Thyroid gland (tissue), 4 donors: Measurements from ENCODE around the gene MAMSTR. TPM values are rescaled to one million over a fixed set of nuclear protein-coding genes. Genes with fewer than 3 reads are reported as not detected.

Experiments
- DNase-seq, 2 donors: peaks; one replicate each; pipeline ENCODE4 v3.0.0-alpha.2; 2019
- H3K27ac ChIP-seq, 3 donors: fragments of 200-600 bp; sonication (generic); 1 replicate in 2 of 3; 2 replicates in 1 of 3; pipeline ENCODE4 v1.5.1; 2016 to 2019; ENCODE audit warnings: mild to moderate bottlenecking in 1 of 3, moderate library complexity in 1 of 3
- H3K27me3 ChIP-seq: fragments of 200-600 bp; sonication (generic); one replicate; pipeline ENCODE4 v1.5.1; 2019
- H3K36me3 ChIP-seq, 2 donors: fragments of 200-600 bp; sonication (generic); one replicate each; pipeline ENCODE4 v1.5.1; 2016 to 2019
- H3K4me1 ChIP-seq, 2 donors: fragments of 200-600 bp; sonication (generic); one replicate each; pipeline ENCODE4 v1.5.1; 2017 to 2019
- H3K4me3 ChIP-seq, 3 donors: fragments of 200-600 bp; sonication (generic); replicated peaks in 1 of 3; 1 replicate in 2 of 3; 2 replicates in 1 of 3; pipeline ENCODE4 v1.5.1; 2016; ENCODE audit warnings: mild to moderate bottlenecking in 1 of 3
- H3K9me3 ChIP-seq: fragments of 200-600 bp; sonication (generic); one replicate; pipeline ENCODE4 v1.5.1; 2017
- POLR2A ChIP-seq, 2 donors: fragments of 450-650 bp; IDR thresholded peaks; one replicate each; pipeline ENCODE4 v1.6.1; 2017; ENCODE audit warnings: antibody characterized with exemption in 2 of 2, mild to moderate bottlenecking in 2 of 2, moderate library complexity in 1 of 2
- WGBS, 2 donors: methylation state at CpG; one replicate each; pipeline ENCODE4 v1.1.5; 2017; 5-methylcytosine and 5-hydroxymethylcytosine counted together
- intact Hi-C: fragments of 100-400 bp; cut with DNase I; formaldehyde crosslinking; loops from one replicate; pipeline ENCODE4 v1.15.1; 2023
- total RNA-seq, 4 donors: library from RNA; depleted of rRNA; stranded (reverse); fragments of >200 nt; gene quantifications; one replicate each; pipeline ENCODE4 v1.2.3, GENCODE V29; 2016
- TF ChIP-seq, protein P1 (sequence below), 6 experiments: fragments of 200-600 bp in 3 of 6; fragments of 450-650 bp in 3 of 6; sonication (generic) in 3 of 6; IDR thresholded peaks; one replicate each; pipeline ENCODE4 v1.5.1; 2016 to 2019; ENCODE audit warnings: antibody characterized with exemption in 6 of 6, mild to moderate bottlenecking in 2 of 6, inconsistent platforms in 1 of 6, moderate library complexity in 1 of 6

MAMSTR gene
- total RNA-seq, 4 donors from 2014 or later = 0.29 to 0.67 (median 0.54) TPM; not detected in 1

- no peaks in the 10 kb centered on the region for H3K9me3 ChIP-seq
- DNase-seq = no peak
- H3K36me3 ChIP-seq = no peaks in the 10 kb centered on the region
- no peaks in the 10 kb centered on the region for H3K27me3 ChIP-seq
- H3K27ac ChIP-seq = no peak overlapping the region
- WGBS, 2 donors = 91 to 92% methylated on average over 4 of the region's 4 CpGs
- no peak for TF ChIP-seq POLR2A (IDR thresholded peaks at IDR 0.05)
- TF ChIP-seq, protein P1, sequence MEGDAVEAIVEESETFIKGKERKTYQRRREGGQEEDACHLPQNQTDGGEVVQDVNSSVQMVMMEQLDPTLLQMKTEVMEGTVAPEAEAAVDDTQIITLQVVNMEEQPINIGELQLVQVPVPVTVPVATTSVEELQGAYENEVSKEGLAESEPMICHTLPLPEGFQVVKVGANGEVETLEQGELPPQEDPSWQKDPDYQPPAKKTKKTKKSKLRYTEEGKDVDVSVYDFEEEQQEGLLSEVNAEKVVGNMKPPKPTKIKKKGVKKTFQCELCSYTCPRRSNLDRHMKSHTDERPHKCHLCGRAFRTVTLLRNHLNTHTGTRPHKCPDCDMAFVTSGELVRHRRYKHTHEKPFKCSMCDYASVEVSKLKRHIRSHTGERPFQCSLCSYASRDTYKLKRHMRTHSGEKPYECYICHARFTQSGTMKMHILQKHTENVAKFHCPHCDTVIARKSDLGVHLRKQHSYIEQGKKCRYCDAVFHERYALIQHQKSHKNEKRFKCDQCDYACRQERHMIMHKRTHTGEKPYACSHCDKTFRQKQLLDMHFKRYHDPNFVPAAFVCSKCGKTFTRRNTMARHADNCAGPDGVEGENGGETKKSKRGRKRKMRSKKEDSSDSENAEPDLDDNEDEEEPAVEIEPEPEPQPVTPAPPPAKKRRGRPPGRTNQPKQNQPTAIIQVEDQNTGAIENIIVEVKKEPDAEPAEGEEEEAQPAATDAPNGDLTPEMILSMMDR (IDR thresholded peaks at IDR 0.05) = no peak
- intact Hi-C loops = no loop called here
- no peak overlapping the region for H3K4me3 ChIP-seq
- peaks cover 0 to 4% of the 10 kb centered on the region in 2 donors for H3K4me1 ChIP-seq
Measured at GRCh38 chr19:48731452-48731851, 11.9 kb upstream of the MAMSTR start.

DNA sequence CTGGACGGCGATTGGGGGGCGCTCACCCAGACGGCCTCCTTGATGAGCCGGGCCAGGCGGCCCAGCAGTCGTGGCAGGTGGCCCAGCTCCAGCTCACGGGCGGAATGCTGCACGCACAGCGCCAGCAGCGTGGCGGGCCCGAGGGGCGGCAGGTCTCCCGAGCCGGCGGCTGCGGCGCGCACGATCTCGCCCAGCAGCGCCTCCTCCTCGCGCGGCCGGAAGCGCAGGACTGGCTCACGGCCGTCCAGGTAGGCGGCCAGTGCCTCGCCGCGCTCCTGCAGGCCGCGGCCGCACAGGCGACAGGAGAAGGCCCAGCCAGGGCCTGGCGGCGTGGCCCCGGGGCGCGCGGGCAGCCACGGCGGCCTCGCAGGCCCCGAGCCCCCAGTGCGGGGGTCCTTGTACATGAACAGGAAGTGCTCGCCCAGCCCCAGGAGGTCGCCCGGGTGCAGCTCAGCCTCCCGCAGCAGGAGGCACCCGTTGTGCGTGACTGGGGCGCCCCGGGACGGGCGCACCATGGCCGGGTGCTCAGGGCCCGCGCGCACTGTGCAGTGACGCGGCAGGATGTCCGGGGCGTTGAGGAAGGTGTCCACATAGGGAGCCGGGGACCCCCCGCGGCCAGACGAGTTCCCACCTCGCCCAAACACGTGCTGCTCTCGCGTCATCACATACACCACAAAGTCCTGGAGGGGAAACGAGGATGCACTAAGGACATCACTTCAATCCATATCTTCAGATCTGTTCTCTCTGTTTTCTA lies 9.6 kb upstream of the MAMSTR start:
- H3K9me3 ChIP-seq = no peaks in the 10 kb centered on the region
- intact Hi-C loops = no loop called here
- TF ChIP-seq, protein P1 (IDR thresholded peaks at IDR 0.05) = peak in 1 of 6 experiments; percentile 38
- no peak for TF ChIP-seq POLR2A (IDR thresholded peaks at IDR 0.05)
- 54 to 56% methylated on average over 21 to 48 of the region's 77 CpGs for WGBS, 2 donors
- no peaks in the 10 kb centered on the region for H3K27me3 ChIP-seq
- H3K4me1 ChIP-seq = peaks cover 4 to 6% of the 10 kb centered on the region in 2 donors
- H3K4me3 ChIP-seq = no peak overlapping the region
- H3K36me3 ChIP-seq = no peaks in the 10 kb centered on the region
- no peak overlapping the region for H3K27ac ChIP-seq
- peak; percentile 40 to 49 for DNase-seq

GRCh38 chr19:48726556-48726955 lies 7.0 kb upstream of the MAMSTR start:
- no peaks in the 10 kb centered on the region for H3K27me3 ChIP-seq
- TF ChIP-seq, protein P1 (IDR thresholded peaks at IDR 0.05) = no peak
- TF ChIP-seq POLR2A (IDR thresholded peaks at IDR 0.05) = no peak
- WGBS, 2 donors = 76 to 85% methylated on average over 2 of the region's 2 CpGs
- no peak for DNase-seq
- H3K9me3 ChIP-seq = no peaks in the 10 kb centered on the region
- H3K36me3 ChIP-seq = no peaks in the 10 kb centered on the region
- no peak overlapping the region for H3K4me3 ChIP-seq
- H3K4me1 ChIP-seq = peaks cover 4 to 6% of the 10 kb centered on the region in 2 donors
- H3K27ac ChIP-seq = peak overlapping the region in 2 of 3 donors; percentile 78 to 79
- intact Hi-C loops = no loop called here

DNA sequence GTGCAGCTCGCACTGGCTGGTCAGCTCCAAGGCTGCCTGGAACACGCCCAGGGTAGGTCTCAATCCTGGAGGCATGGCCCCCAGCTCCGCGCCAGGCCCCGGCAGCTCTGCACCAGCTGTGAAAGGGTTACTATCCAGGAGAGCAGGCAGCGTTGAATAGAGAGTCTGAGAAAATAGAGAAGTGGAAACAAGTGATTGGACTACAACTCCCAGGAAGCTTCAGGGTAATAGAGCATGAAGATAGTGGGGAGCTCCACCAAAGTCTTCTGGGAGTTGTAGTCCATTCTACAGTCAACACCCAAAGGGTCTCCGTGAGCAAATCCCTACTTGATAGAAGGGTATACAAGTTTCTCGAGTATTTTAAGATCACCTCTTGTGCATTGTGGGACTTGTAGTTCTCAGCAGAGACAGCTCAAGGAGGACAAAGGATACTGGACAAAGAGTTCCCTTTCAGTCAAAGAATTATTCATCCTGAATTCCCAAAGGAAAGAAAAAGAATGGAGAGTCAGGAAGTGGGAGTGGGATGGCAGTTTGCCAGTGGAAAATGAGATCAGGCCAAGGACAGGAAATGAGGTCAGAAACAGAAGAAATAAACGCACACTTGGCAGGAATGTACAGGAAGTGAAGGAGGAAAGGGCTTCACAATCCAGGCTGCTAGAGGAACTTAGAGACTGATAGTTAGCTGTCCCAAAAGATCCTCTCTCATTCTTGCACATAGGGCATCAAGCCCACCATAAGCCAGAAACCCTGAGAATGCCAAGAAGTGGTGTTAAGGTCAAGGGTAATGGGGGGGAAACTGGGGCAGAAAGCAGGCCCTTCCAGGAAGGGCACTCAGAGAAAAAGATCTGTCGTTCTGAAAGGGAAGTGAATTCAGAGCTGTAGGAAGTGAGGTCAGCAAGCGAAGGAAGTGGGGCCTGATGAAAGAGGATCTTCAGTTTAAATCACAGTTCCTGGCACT lies 5.5 kb upstream of the MAMSTR start:
- Histone ChIP-seq H3K27ac (peak overlapping the region; percentile 70 to 79 (median 78)), H3K36me3 (no peaks in the 10 kb centered on the region), H3K4me3 (no peak overlapping the region), H3K27me3 (no peaks in the 10 kb centered on the region), H3K4me1 (peaks cover 4 to 8% of the 10 kb centered on the region in 2 donors), H3K9me3 (no peaks in the 10 kb centered on the region)
- TF ChIP-seq, protein P1 (IDR thresholded peaks at IDR 0.05) = no peak
- TF ChIP-seq POLR2A (IDR thresholded peaks at IDR 0.05) = no peak
- WGBS, 2 donors = 56 to 61% methylated on average over 11 of the region's 11 CpGs
- DNase-seq = no peak
- intact Hi-C loops = no loop called here
